Muscle of leg (tissue), 11 donors: ENCODE measurements around the gene DUSP22. TPM values are rescaled to one million over a fixed set of nuclear protein-coding genes. Genes with fewer than 3 reads are reported as not detected.

Source experiments
- DNase-seq: peaks from one replicate; pipeline ENCODE4 v3.0.0; 2013
- H3K27ac ChIP-seq: one replicate; pipeline ENCODE4 v1.5.1; 2013; ENCODE audit warnings: mild to moderate bottlenecking, low read length, control low read depth
- H3K27me3 ChIP-seq: one replicate; pipeline ENCODE4 v1.6.1; 2013; ENCODE audit warnings: low read length; ENCODE audit not compliant: control insufficient read depth, insufficient read depth
- H3K36me3 ChIP-seq: one replicate; pipeline ENCODE4 v1.6.1; 2013; ENCODE audit warnings: low read length; ENCODE audit not compliant: control insufficient read depth, insufficient read depth
- H3K4me1 ChIP-seq: one replicate; pipeline ENCODE4 v1.6.1; 2013; ENCODE audit warnings: low read length; ENCODE audit not compliant: control insufficient read depth, insufficient read depth
- H3K4me3 ChIP-seq: one replicate; pipeline ENCODE4 v1.5.1; 2013; ENCODE audit warnings: low read length, control low read depth
- H3K9me3 ChIP-seq: replicated peaks from 2 replicates; pipeline ENCODE4 v1.6.1; 2013; ENCODE audit warnings: low read depth, low read length; ENCODE audit not compliant: control insufficient read depth
- WGBS: methylation state at CpG from one replicate; pipeline ENCODE4 v1.1.5; 2013; ENCODE audit warnings: missing lambda C conversion rate; ENCODE audit not compliant: insufficient coverage; 5-methylcytosine and 5-hydroxymethylcytosine counted together
- polyA plus RNA-seq, 8 donors: library from polyadenylated mRNA; unstranded; fragments of 120-200 nt; gene quantifications; one replicate each; pipeline versions ENCODE4 v1.2.1 to v1.2.3, GENCODE V29; 2013; ENCODE audit warnings: inconsistent platforms in 1 of 8, low replicate concordance in 1 of 8; ENCODE audit not compliant: insufficient read length in 8 of 8, insufficient read depth in 1 of 8
- total RNA-seq: library from RNA; stranded (reverse); fragments of 120-200 nt; gene quantifications from one replicate; pipeline ENCODE4 v1.2.4, GENCODE V29; 2013

The DUSP22 gene
- total and polyA plus RNA-seq, 9 donors = 20.7 to 35.5 (median 28.9) TPM

DNA sequence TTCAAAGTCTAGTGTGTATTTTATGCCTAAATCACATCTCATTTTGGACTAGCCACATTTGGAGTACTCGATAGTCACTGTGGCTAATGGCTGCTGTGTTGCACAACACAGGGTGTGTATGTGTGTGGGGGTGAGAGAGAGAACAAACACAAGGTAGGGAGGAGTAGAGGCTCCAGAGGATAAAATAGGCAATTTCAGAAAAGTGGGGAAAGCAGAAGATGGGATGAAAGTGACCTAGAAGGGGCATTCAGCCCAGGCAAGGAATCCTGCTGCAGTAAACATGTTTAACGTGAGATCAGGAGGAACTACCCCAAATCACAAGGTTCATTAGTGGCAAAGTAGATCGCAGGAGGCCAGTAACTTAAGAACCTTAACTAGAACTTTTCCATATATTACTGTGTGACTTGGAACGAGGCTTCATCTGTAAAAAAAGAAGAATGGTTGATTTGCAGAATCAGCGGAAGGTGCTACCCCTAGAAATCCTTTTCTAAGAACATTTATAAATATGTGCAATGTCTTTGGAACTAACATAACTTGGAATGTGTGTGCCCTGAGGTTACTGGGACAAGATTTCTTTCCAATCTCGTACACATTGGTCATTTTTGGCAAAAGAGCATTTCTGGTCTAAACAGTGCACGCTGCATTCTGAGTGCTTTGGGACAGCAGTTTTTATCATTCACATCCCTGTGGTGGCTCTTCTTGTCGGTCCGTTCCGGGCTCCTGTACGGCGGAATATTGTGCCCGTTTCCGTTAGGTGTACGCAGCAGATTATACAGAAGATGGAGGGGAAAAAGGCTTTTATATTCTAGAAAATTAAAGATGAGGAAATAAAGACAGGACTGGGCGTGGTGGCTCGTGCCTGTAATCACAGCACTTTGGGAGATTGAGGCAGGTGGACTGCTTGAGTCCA lies 2.6 kb downstream of the DUSP22 start:
- WGBS = 87% methylated on average over 12 of the region's 17 CpGs
- Histone ChIP-seq H3K27me3 (no peaks in the 10 kb centered on the region), H3K4me3 (no peak overlapping the region), H3K36me3 (no peaks in the 10 kb centered on the region), H3K9me3 (peaks cover 4% of the 10 kb centered on the region), H3K27ac (no peak overlapping the region), H3K4me1 (peaks cover 29% of the 10 kb centered on the region)
- no peak for DNase-seq

GRCh38 chr6:296151-297122 lies 4.2 kb downstream of the DUSP22 start:
- Histone ChIP-seq H3K27ac (peak overlapping the region; percentile 10), H3K4me3 (no peak overlapping the region), H3K27me3 (no peaks in the 10 kb centered on the region), H3K9me3 (peaks cover 9% of the 10 kb centered on the region), H3K4me1 (peaks cover 25% of the 10 kb centered on the region), H3K36me3 (no peaks in the 10 kb centered on the region)
- DNase-seq = peak; percentile 47
- WGBS = 52% methylated on average over 9 of the region's 9 CpGs

DNA sequence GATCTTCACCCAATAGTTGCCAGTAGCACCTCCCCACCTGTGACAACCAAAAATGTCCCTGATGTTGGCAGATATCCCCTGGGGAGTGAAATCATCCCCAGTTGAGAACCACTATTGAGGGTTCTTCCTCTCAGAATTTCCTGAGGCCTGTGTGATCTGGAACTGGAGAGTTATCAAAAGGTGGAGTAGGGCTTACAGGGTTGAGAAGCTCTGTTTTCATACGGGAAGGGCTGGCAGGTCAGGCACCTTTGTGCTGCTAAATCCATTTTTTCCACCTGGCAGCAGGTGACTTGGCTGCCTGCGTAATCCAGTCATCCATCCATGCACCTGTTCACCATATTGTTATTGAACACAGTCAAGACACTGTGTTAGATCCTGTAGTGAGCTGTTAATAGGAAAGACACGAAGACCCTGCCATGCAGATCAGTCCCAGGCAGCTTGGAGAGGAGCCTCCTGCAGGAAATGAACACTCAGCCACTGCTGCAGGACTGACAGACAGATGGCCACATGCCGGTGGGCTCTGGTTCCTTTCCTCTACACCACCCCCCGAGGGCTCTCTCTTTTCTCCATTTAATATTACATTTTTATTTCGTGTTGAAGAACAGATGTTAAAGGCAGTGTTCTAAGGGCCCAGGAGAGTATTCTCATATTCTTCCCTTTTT lies 5.4 kb downstream of the DUSP22 start:
- 36% methylated on average over 3 of the region's 6 CpGs for WGBS
- H3K27me3 ChIP-seq = no peaks in the 10 kb centered on the region
- H3K9me3 ChIP-seq = peaks cover 9% of the 10 kb centered on the region
- no peak overlapping the region for H3K4me3 ChIP-seq
- no peaks in the 10 kb centered on the region for H3K36me3 ChIP-seq
- no peak overlapping the region for H3K27ac ChIP-seq
- DNase-seq = no peak
- peaks cover 23% of the 10 kb centered on the region for H3K4me1 ChIP-seq

- H3K4me3 ChIP-seq = no peak overlapping the region
- no peak overlapping the region for H3K27ac ChIP-seq
- H3K36me3 ChIP-seq = no peaks in the 10 kb centered on the region
- peak; percentile 71 for DNase-seq
- WGBS = 62% methylated on average over 10 of the region's 11 CpGs
- H3K4me1 ChIP-seq = peaks cover 16% of the 10 kb centered on the region
- no peaks in the 10 kb centered on the region for H3K27me3 ChIP-seq
- peaks cover 12% of the 10 kb centered on the region for H3K9me3 ChIP-seq
These were observed 6.2 kb downstream of the DUSP22 start for GRCh38 chr6:298233-299103.

DNA sequence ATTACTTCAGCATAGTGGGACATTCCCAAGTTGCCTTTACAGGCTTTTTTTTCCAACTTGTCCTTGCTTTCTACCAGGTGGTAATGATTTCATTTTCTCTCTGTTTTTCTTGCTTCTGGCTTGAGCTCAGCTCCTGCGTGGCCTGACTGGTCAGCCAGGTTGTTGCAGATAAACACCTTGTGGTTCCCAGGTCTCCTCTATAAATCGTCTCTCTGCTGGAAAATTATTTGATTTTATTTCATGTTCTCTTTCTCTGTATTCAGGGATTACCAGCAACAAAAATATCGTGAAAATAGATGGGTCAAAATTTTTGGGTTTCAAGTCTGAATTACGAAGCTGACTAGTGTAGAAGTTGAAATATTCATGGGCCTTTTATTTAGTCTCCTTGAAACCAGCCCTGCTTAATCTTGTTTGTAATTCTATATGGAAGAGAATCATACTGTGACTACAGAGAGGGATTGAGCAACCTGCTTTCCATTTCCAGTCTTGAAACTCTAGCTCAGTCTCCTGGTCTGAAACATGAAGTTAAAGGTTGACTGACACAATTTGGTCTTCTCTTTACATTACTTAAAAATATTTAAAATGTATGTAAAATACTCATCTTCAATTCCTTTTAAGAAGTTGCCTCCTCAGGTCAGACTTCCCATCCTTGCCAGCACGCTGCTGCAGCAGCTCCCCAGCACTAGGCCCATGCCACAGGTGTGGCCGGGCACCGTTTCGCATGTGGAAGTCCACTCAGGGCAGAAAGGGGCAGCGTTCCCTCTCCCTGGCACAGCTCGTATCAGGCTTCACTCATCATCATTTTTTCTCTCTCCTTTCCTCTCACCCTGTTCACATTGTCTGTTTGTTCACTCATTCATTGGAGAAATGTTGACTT lies 7.1 kb downstream of the DUSP22 start:
- no peaks in the 10 kb centered on the region for H3K27me3 ChIP-seq
- WGBS = 68% methylated on average over 10 of the region's 10 CpGs
- no peaks in the 10 kb centered on the region for H3K36me3 ChIP-seq
- no peak for DNase-seq
- H3K4me1 ChIP-seq = peaks cover 16% of the 10 kb centered on the region
- H3K27ac ChIP-seq = no peak overlapping the region
- H3K4me3 ChIP-seq = no peak overlapping the region
- H3K9me3 ChIP-seq = peaks cover 12% of the 10 kb centered on the region

GRCh38 chr6:300026-300425 lies 7.7 kb downstream of the DUSP22 start:
- 79% methylated on average over 6 of the region's 6 CpGs for WGBS
- H3K4me3 ChIP-seq = no peak overlapping the region
- no peak for DNase-seq
- peaks cover 12% of the 10 kb centered on the region for H3K9me3 ChIP-seq
- H3K4me1 ChIP-seq = peaks cover 16% of the 10 kb centered on the region
- no peak overlapping the region for H3K27ac ChIP-seq
- H3K36me3 ChIP-seq = peaks cover 3% of the 10 kb centered on the region
- H3K27me3 ChIP-seq = no peaks in the 10 kb centered on the region

- H3K36me3 ChIP-seq = peaks cover 5% of the 10 kb centered on the region
- no peak for DNase-seq
- 86% methylated on average over 10 of the region's 10 CpGs for WGBS
- no peak overlapping the region for H3K4me3 ChIP-seq
- peaks cover 17% of the 10 kb centered on the region for H3K4me1 ChIP-seq
- peaks cover 12% of the 10 kb centered on the region for H3K9me3 ChIP-seq
- no peaks in the 10 kb centered on the region for H3K27me3 ChIP-seq
- H3K27ac ChIP-seq = no peak overlapping the region
These were observed 8.4 kb downstream of the DUSP22 start for GRCh38 chr6:300494-301198.

DNA sequence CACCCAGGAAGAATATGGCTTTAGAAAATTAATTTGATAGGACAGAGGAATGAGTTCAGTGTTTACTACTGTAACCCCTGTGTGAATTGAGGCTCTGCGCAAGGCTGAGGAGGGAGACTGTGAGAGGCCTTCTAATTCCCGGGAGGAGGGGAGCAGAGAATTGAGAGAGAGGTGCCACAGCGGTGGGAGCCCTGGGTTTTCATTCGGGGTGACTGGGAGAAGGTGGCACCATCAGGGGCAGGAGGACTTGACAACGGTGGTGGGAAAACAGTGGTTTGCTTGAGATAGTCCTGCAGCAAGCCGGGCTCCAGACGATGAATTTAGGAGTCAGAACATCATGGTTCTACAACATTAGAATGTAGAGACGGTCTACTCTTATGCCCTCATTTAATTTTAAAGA lies 9.2 kb downstream of the DUSP22 start:
- peaks cover 12% of the 10 kb centered on the region for H3K9me3 ChIP-seq
- DNase-seq = no peak
- H3K36me3 ChIP-seq = peaks cover 7% of the 10 kb centered on the region
- no peak overlapping the region for H3K4me3 ChIP-seq
- H3K27me3 ChIP-seq = no peaks in the 10 kb centered on the region
- 88% methylated on average over 7 of the region's 8 CpGs for WGBS
- peaks cover 18% of the 10 kb centered on the region for H3K4me1 ChIP-seq
- no peak overlapping the region for H3K27ac ChIP-seq
